Motor neuron (in vitro differentiated cells): ENCODE results near the gene HDAC2. TPM values are rescaled to one million over a fixed set of nuclear protein-coding genes. Genes with fewer than 3 reads are reported as not detected.

ENCODE experiments used
- ATAC-seq, 8 experiments: fragments of 200-7000 bp; cut with Tn5 transposase; replicated peaks in 6 of 8; 2 replicates each; pipeline ENCODE4 v1.8.0; 2021; ENCODE audit warnings: mild to moderate bottlenecking in 8 of 8, moderate library complexity in 8 of 8
- H3K27ac ChIP-seq, 2 donors: fragments of 250-450 bp; sonication (Bioruptor Pico); 2 replicates each; pipeline ENCODE4 v1.9.0; 2021; ENCODE audit warnings: antibody characterized with exemption in 2 of 2, mild to moderate bottlenecking in 2 of 2, moderate library complexity in 1 of 2
- H3K4me1 ChIP-seq, 2 donors: fragments of 250-450 bp; sonication (Bioruptor Pico); replicated peaks in 1 of 2; 2 replicates each; pipeline ENCODE4 v1.6.1; 2021; ENCODE audit warnings: antibody characterized with exemption in 2 of 2, mild to moderate bottlenecking in 2 of 2, moderate library complexity in 1 of 2
- H3K4me3 ChIP-seq, 5 donors: fragments of 250-450 bp; sonication (Bioruptor Pico); 2 replicates each; pipeline ENCODE4 v1.9.0; 2021; ENCODE audit warnings: antibody characterized with exemption in 5 of 5, mild to moderate bottlenecking in 5 of 5, moderate library complexity in 4 of 5
- WGBS, 10 experiments: fragments of 450-650 bp; shearing (Covaris generic); methylation state at CpG; one replicate each; pipeline ENCODE4 v1.0.0; 2022; 5-methylcytosine and 5-hydroxymethylcytosine counted together
- in situ Hi-C, 9 experiments: fragments of 400-800 bp; cut with MboI; loops; one replicate each; pipeline ENCODE4 v1.15.0; 2021; ENCODE audit warnings: low sequenced_read_pairs in 9 of 9, low pct_unique_long_range_greater_than_20kb in 2 of 9; ENCODE audit not compliant: unreplicated experiment in 9 of 9
- total RNA-seq, 8 experiments: library from RNA; unstranded; fragments of 300-600 nt; gene quantifications; 2 replicates each; pipeline versions ENCODE4 v1.2.3 to v1.2.4, GENCODE V29; 2022

The HDAC2 gene
- total RNA-seq, 8 experiments from 2014 or later, result 95.8 to 356 (median 205) TPM

DNA sequence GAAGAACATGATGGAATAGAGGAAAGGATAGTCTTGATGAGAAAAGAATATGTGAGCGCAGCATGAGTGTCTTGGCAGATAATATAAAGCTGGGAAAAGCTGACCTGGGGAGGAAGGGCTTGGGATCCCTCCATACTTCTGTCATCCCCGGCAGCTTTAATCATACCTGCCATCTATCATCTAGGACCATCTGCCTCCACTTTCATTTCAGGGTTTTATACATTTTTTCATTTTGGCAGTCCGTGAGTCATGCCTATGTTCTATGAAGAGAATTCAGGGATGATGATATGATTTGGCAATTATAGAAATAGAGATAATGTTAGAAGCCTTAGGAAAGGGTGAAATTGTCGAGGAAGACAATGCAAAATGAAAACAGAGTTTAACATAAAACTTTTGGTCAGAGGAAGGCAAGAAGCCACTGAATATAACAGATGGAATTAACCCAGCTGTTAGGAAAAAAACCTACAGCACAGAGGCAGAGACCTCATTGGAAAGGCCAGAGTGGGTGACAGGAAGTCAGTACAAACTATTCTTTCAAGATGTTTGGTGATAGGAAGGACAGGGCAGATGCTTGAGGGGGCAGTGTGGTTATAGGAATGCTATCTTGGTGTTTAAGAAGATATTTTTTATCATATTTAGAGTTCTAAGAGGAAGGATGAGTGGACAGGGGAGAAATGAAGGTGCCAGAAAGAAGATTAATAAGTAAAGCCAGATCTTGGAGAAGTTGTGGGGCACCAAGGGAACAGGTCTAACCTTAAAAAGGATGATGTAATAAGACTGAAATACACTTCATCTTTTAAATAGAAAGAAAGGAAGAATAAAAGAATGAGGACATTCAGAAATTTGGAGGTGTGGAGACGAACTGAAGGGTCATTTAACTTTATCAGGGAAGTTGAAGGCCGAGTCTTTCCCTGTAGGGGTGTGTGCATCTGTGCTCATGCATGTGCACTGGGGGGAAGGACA is 76.0 kb downstream of the HDAC2 start:
- no peak overlapping the region for H3K27ac ChIP-seq
- no peak for ATAC-seq
- H3K4me1 ChIP-seq, result no peaks in the 10 kb centered on the region
- WGBS, 10 experiments, result 24 to 85% (median 63%) methylated on average over 1 to 6 of the region's 6 CpGs
- H3K4me3 ChIP-seq, result no peak overlapping the region
- in situ Hi-C loops, result loop anchor here in 4 of 9 experiments (25.0 kb wide), 2 partner anchors 1108 to 1558 kb away; partner anchors contain the start of gene RFPL4B (in 1 of the 4)

DNA sequence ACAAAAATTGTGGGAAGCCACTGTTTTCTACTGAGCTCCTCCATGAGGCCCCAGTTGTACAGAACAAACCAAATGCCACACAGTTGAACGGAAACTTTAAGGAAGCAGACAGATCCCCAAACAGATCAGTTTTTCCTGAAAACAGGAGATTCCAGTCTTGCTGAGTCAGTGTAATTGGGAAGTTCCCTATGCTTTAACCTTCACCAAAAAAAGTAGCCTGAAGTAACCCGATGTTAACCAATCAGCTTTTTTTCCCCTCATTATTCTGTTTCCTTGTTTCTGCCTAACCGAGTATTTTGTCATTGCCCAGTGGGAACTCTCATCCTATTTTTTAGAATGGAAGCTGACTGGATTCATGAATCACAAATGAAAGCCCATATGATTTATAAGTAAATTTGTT is 77.1 kb downstream of the HDAC2 start:
- no peak for ATAC-seq
- no peak overlapping the region for H3K4me3 ChIP-seq
- in situ Hi-C loops, result loop anchor here in 4 of 9 experiments (25.0 kb wide), 2 partner anchors 1107 to 1557 kb away; partner anchors contain the start of gene RFPL4B (in 1 of the 4)
- no peak overlapping the region for H3K27ac ChIP-seq
- WGBS, 10 experiments, result 71 to 100% (median 92%) methylated on average over 1 to 3 of the region's 3 CpGs; no CpG with 5 or more reads in 2 of the 10 experiments
- no peaks in the 10 kb centered on the region for H3K4me1 ChIP-seq

GRCh38 chr6:113893451-113893850 is 77.5 kb downstream of the HDAC2 start:
- no peaks in the 10 kb centered on the region for H3K4me1 ChIP-seq
- in situ Hi-C loops, result loop anchor here in 4 of 9 experiments (25.0 kb wide), 2 partner anchors 1106 to 1556 kb away; partner anchors contain the start of gene RFPL4B (in 1 of the 4)
- H3K27ac ChIP-seq, result no peak overlapping the region
- no peak overlapping the region for H3K4me3 ChIP-seq
- ATAC-seq, result no peak

DNA sequence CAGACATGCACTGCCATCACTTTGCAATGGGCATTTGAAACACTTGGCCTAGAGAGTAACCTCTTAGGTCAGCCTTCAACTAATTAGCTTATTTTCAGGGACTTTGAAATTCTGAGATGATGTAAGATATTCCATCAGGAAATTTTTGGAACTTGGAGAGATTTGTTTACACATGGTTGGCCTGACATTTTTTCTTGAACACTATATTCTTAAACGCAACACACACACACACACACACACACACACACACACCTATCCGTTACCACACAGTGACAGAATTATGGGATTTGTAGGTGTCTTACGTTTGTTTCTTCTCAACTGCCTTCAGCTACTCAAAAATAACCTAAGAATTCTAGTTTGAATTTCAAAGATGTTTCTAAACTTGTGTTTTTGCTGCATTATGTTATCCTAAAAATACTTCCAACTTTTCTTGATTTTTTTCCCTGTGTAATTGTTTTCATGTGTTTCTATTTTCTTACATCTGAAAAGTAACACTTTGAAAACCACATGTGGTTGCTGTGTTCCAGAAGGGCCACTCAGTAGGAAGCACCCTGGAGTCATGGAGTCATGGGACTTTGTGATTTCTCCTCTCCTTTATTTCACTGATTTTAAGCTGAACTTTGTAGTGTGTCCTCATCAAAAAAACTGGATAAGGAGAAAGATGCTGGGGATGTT is 81.9 kb downstream of the HDAC2 start:
- no peak for ATAC-seq
- no peak overlapping the region for H3K27ac ChIP-seq
- no peaks in the 10 kb centered on the region for H3K4me1 ChIP-seq
- no peak overlapping the region for H3K4me3 ChIP-seq
- 25 to 100% (median 80%) methylated on average over 1 to 3 of the region's 3 CpGs; no CpG with 5 or more reads in 3 of the 10 experiments for WGBS, 10 experiments
- in situ Hi-C loops, result loop anchor here in 5 of 9 experiments (10.0 to 25.0 kb wide), 3 partner anchors 1102 to 1714 kb away; partner anchors contain the start of gene RFPL4B (in 1 of the 5)

DNA sequence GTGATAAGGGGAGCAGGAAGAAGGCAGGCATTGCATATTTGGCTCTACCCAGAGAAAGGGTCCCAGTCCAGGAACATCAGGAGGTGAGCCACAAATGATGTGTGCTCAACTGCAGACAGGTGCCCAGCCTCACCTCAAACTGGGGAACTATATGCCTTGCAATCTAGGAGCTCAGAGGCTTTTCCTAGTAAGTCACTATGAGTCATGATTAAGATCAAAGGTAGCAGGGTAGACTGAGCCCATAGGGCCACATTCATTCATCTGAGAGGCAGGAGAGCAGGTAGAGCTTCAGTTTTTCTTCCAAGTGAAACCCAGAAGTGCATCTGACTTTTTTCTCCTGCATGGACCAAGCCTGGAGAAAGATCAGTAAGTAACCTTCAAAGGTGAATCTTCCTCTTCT is 82.5 kb downstream of the HDAC2 start:
- no peak for ATAC-seq
- no peak overlapping the region for H3K4me3 ChIP-seq
- no peak overlapping the region for H3K27ac ChIP-seq
- H3K4me1 ChIP-seq, result no peaks in the 10 kb centered on the region
- in situ Hi-C loops, result loop anchor here in 5 of 9 experiments (10.0 to 25.0 kb wide), 3 partner anchors 1101 to 1714 kb away; partner anchors contain the start of gene RFPL4B (in 1 of the 5)

GRCh38 chr6:113886512-113886911 is 84.4 kb downstream of the HDAC2 start:
- ATAC-seq, result no peak
- Histone ChIP-seq H3K4me1 (no peaks in the 10 kb centered on the region), H3K4me3 (no peak overlapping the region), H3K27ac (no peak overlapping the region)
- in situ Hi-C loops, result loop anchor here in 5 of 9 experiments (10.0 to 25.0 kb wide), 3 partner anchors 1099 to 1712 kb away; partner anchors contain the start of gene RFPL4B (in 1 of the 5)
- WGBS, 10 experiments, result 67 to 100% (median 100%) methylated on average over 1 of the region's 1 CpG; no CpG with 5 or more reads in 3 of the 10 experiments

GRCh38 chr6:113884011-113884410 is 86.9 kb downstream of the HDAC2 start:
- in situ Hi-C loops, result loop anchor here in 5 of 9 experiments (10.0 to 25.0 kb wide), 3 partner anchors 1097 to 1709 kb away; partner anchors contain the start of gene RFPL4B (in 1 of the 5)
- ATAC-seq, result no peak
- Histone ChIP-seq H3K4me1 (peaks cover 0 to 4% of the 10 kb centered on the region in 2 donors), H3K27ac (no peak overlapping the region), H3K4me3 (no peak overlapping the region)
- 0 to 100% (median 94%) methylated on average over 1 to 2 of the region's 2 CpGs; no CpG with 5 or more reads in 1 of the 10 experiments for WGBS, 10 experiments

Other genes with a start within 250 kb of the HDAC2 start
- 100 to 1,000 TPM in 5 of 8 experiments, 10 to 100 TPM in 3; 20.8 to 281 (median 152) TPM for gene MARCKS, start 113.8 kb downstream of the HDAC2 start, total RNA-seq